Fibroblast of pulmonary artery (primary cell): ENCODE results near the gene PLB1.

Experiments
- DNase-seq: peaks from one replicate; pipeline ENCODE4 v3.0.0-alpha.2; 2010; ENCODE audit warnings: low read depth
- H3K4me3 ChIP-seq: replicated peaks from 2 replicates; pipeline ENCODE4 v1.5.1; 2011; ENCODE audit warnings: low read depth, mild to moderate bottlenecking, control low read depth, low read length, moderate library complexity
- CTCF ChIP-seq: IDR thresholded peaks from 2 replicates; pipeline ENCODE4 v1.5.1; 2011; ENCODE audit warnings: mild to moderate bottlenecking, control low read depth, low read length, inconsistent platforms; ENCODE audit errors: missing control alignments

PLB1 gene

GRCh38 chr2:28580078-28580477 is 84.2 kb downstream of the PLB1 start:
- no peak overlapping the region for H3K4me3 ChIP-seq
- DNase-seq = no peak
- no peak for TF ChIP-seq CTCF

GRCh38 chr2:28581312-28581711 is 85.5 kb downstream of the PLB1 start:
- DNase-seq = no peak
- no peak for TF ChIP-seq CTCF
- H3K4me3 ChIP-seq = no peak overlapping the region

GRCh38 chr2:28582152-28582551 is 86.3 kb downstream of the PLB1 start:
- H3K4me3 ChIP-seq = no peak overlapping the region
- DNase-seq = no peak
- TF ChIP-seq CTCF = no peak

- no peak overlapping the region for H3K4me3 ChIP-seq
- DNase-seq = no peak
Observed at GRCh38 chr2:28582595-28582994, 86.7 kb downstream of the PLB1 start.

GRCh38 chr2:28583899-28584553 is 88.2 kb downstream of the PLB1 start:
- H3K4me3 ChIP-seq = peak overlapping the region; percentile 34
- TF ChIP-seq CTCF = no peak
- peak; percentile 94 for DNase-seq

More at GRCh38 chr2:28582595-28582994, 86.7 kb downstream of the PLB1 start:
- TF ChIP-seq CTCF = no peak

GRCh38 chr2:28586867-28587266 is 91.0 kb downstream of the PLB1 start:
- no peak for TF ChIP-seq CTCF
- no peak for DNase-seq
- no peak overlapping the region for H3K4me3 ChIP-seq
